ENCODE measurements around the gene MRC1.

MRC1 gene

DNA sequence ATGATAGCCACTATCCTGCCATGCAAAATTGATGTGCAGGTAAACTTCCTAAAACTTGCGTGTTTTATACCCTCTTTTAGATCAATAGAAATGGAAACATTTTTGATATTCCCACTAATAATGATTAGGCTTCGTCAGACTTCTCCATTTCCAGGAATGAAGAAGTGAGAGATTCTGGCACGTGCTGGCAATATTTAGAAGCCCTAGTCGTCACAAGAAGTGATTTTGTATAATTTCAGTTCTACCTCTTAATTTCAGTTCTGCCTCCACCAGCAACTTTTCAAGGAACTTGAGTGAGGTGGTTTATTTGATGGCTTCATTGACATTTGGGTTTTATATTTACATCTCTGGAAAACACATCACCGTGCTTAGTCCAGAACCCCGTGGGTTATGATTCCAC is 61.9 kb downstream of the MRC1 start:
- no peak for TF ChIP-seq CTCF (IDR thresholded peaks at IDR 0.05; ENCODE audit: control extremely low read depth, extremely low read depth, low read depth, missing control alignments)

GRCh38 chr10:17872191-17873091 is 63.3 kb downstream of the MRC1 start:
- ChIA-PET POLR2A (no interaction called here), CTCF (interaction anchor here (0.6 to 1.5 kb wide), 5 partner anchors 15 to 268 kb away, joined by 3 to 5 read pairs (median 3); no protein-coding TSS in a partner anchor)
- peak; percentile 12 for TF ChIP-seq CTCF (IDR thresholded peaks at IDR 0.05; ENCODE audit: control extremely low read depth, extremely low read depth, low read depth, missing control alignments)
- no peak for DNase-seq (ENCODE audit: extremely low spot score)

More for the DNA sequence above, 61.9 kb downstream of the MRC1 start:
- no peak for DNase-seq (ENCODE audit: extremely low spot score)
- ChIA-PET CTCF (interaction anchor here (1.0 kb wide), 1 partner anchor 267 kb away, joined by 3 read pairs; no protein-coding TSS in a partner anchor), POLR2A (no interaction called here)

- no peak for TF ChIP-seq CTCF (IDR thresholded peaks at IDR 0.05; ENCODE audit: control extremely low read depth, extremely low read depth, low read depth, missing control alignments)
- CTCF ChIA-PET: interaction anchor here (0.7 to 1.6 kb wide), 5 partner anchors 11 to 26 kb away, joined by 3 to 5 read pairs (median 4); no protein-coding TSS in a partner anchor
- DNase-seq (ENCODE audit: extremely low spot score): no peak
- POLR2A ChIA-PET: no interaction called here
Measured at GRCh38 chr10:17873946-17874345, 64.8 kb downstream of the MRC1 start.

GRCh38 chr10:17877121-17877520 is 68.0 kb downstream of the MRC1 start:
- CTCF ChIA-PET: no interaction called here
- TF ChIP-seq CTCF (IDR thresholded peaks at IDR 0.05; ENCODE audit: control extremely low read depth, extremely low read depth, low read depth, missing control alignments): no peak
- POLR2A ChIA-PET: no interaction called here
- DNase-seq (ENCODE audit: extremely low spot score): no peak

DNA sequence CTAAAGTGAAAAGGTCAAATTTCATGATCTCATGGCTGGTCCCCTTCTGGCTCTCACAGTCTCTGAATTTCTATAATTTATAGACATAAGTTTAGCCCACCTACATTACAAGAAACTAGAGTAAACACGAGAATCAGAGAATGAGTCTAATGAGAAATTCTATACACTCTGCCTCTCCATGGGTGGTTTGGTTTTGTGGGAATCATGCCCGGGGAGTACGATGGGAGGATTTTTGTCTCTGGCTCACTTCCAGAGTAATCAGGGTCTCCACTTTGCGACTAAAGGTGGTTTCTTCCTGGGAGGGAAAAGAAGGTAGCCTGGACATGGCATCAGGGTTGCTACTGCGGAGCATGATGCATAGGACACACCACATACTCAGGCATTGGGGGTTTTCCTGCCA is 69.7 kb downstream of the MRC1 start:
- no peak for TF ChIP-seq CTCF (IDR thresholded peaks at IDR 0.05; ENCODE audit: control extremely low read depth, extremely low read depth, low read depth, missing control alignments)
- CTCF ChIA-PET: no interaction called here
- DNase-seq (ENCODE audit: extremely low spot score): no peak
- POLR2A ChIA-PET: no interaction called here

DNA sequence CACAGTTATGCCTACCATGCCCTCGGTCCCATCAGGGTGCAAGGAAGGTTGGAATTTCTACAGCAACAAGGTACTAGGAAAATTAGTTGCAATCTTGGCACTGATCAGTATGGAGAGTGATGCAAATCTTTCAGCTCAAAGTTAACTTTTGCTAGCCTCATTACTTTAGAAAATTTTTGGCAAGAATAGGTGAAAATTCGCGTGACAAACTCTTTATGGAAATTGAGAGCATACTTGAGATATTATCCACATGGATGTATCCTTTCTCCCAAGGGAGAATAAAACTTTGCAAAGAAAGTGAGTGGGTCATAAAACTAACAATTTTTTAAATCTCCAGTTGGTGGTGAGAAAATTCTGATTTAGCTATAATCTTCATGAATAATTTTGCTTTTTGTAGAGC is 71.5 kb downstream of the MRC1 start:
- DNase-seq (ENCODE audit: extremely low spot score): no peak
- CTCF ChIA-PET: interaction anchor here (1.3 kb wide), 1 partner anchor 39 kb away, joined by 3 read pairs; no protein-coding TSS in a partner anchor
- POLR2A ChIA-PET: interaction anchor here (0.6 kb wide), 1 partner anchor 19 kb away, joined by 3 read pairs; no protein-coding TSS in a partner anchor
- no peak for TF ChIP-seq CTCF (IDR thresholded peaks at IDR 0.05; ENCODE audit: control extremely low read depth, extremely low read depth, low read depth, missing control alignments)
